Measurements from ENCODE around the gene NRXN2.

DNA sequence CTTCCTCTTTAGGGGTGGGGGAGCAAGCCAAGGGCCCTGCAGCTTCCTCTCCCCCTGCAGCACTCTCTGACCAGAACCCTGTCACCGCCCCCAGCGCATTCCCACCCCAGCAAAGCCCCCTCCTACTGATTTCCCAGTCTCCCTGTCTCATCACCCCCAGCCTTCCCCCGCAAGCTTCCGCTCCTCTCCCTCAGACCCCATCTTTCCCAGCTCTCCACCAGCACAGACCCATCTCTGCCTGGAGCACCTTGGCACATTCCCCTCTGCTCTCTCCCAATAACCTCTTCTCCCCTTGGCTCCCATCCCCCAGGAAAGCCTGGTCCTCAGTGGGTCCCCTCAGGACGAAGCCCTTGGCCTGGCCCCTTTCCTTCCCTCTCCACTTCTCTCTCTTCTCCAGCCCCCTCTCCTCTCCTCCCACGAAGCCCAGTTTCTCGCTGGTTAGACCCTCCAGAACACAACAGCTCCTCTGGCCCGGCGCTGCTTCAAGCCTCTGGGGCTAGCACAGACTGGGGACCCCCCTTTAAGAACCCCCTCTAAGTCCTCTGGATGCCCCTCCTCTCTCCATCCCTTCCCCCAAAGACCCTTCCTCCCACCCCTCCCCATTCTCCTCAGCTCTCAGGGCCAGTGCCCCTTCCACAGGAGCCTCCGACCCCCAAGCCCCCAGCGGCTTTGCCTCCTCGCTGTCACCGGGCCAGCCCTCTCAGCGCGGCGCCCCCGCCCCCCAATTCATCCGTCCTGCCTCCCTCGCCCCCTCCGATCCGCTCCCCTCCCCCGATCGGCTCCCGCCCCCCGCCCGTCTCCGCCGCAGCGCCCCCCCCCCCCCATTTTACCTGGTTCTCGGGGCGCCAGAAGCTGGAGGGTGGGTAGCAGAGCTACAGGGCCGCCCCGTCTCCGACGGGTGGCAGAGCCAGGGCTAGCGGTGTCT lies 594 bp downstream of the NRXN2 start:
- TF ChIP-seq NFYB (IDR thresholded peaks at IDR 0.05; ENCODE audit: insufficient read depth, low read depth, low read length) (no peak), CREB1 (IDR thresholded peaks at IDR 0.05; ENCODE audit: low read depth) (no peak), ZNF24 (IDR thresholded peaks at IDR 0.05) (no peak), HCFC1 (IDR thresholded peaks at IDR 0.05; ENCODE audit: low read length) (no peak), USF2 (IDR thresholded peaks at IDR 0.05; ENCODE audit: borderline replicate concordance, low read depth, low read length) (no peak), SUZ12 (IDR thresholded peaks at IDR 0.05; ENCODE audit: unreplicated experiment) (no peak), POLR2AphosphoS2 (IDR thresholded peaks at IDR 0.05; ENCODE audit: low read depth, low read length) (no peak), YY1 (IDR thresholded peaks at IDR 0.05; ENCODE audit: low read depth, low read length) (no peak)
- TF ChIP-seq, protein P1, sequence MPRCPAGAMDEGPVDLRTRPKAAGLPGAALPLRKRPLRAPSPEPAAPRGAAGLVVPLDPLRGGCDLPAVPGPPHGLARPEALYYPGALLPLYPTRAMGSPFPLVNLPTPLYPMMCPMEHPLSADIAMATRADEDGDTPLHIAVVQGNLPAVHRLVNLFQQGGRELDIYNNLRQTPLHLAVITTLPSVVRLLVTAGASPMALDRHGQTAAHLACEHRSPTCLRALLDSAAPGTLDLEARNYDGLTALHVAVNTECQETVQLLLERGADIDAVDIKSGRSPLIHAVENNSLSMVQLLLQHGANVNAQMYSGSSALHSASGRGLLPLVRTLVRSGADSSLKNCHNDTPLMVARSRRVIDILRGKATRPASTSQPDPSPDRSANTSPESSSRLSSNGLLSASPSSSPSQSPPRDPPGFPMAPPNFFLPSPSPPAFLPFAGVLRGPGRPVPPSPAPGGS (IDR thresholded peaks at IDR 0.05; ENCODE audit: borderline replicate concordance, insufficient read depth, low read depth, low read length, poor library complexity, severe bottlenecking) = no peak
- TF ChIP-seq, protein P2, sequence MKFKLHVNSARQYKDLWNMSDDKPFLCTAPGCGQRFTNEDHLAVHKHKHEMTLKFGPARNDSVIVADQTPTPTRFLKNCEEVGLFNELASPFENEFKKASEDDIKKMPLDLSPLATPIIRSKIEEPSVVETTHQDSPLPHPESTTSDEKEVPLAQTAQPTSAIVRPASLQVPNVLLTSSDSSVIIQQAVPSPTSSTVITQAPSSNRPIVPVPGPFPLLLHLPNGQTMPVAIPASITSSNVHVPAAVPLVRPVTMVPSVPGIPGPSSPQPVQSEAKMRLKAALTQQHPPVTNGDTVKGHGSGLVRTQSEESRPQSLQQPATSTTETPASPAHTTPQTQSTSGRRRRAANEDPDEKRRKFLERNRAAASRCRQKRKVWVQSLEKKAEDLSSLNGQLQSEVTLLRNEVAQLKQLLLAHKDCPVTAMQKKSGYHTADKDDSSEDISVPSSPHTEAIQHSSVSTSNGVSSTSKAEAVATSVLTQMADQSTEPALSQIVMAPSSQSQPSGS (IDR thresholded peaks at IDR 0.05; ENCODE audit: low read length) = no peak
